Sigmoid colon (tissue), 7 donors: ENCODE data around the gene RETN. TPM values are rescaled to one million over a fixed set of nuclear protein-coding genes. Genes with fewer than 3 reads are reported as not detected.

Source experiments
- DNase-seq: peaks from one replicate; pipeline ENCODE4 v3.0.0-alpha.2; 2019
- H3K27ac ChIP-seq, 4 donors: fragments of 200-600 bp; sonication (generic); one replicate each; pipeline ENCODE4 v1.5.1; 2016 to 2019; ENCODE audit warnings: mild to moderate bottlenecking in 1 of 4
- H3K27me3 ChIP-seq, 3 donors: fragments of 200-600 bp; sonication (generic); one replicate each; pipeline ENCODE4 v1.5.1; 2019; ENCODE audit warnings: mild to moderate bottlenecking in 1 of 3
- H3K36me3 ChIP-seq, 4 donors: fragments of 200-600 bp; sonication (generic); one replicate each; pipeline ENCODE4 v1.5.1; 2016 to 2019
- H3K4me1 ChIP-seq, 4 donors: fragments of 200-600 bp; sonication (generic); one replicate each; pipeline ENCODE4 v1.5.1; 2017 to 2019
- H3K4me3 ChIP-seq, 4 donors: fragments of 200-600 bp; sonication (generic); one replicate each; pipeline ENCODE4 v1.5.1; 2017 to 2019; ENCODE audit warnings: mild to moderate bottlenecking in 2 of 4, moderate library complexity in 1 of 4
- H3K9me3 ChIP-seq, 4 donors: fragments of 200-600 bp in 3 of 4; sonication (generic) in 3 of 4; one replicate each; pipeline versions ENCODE4 v1.5.1 to v1.6.1; 2013 to 2019
- CTCF ChIP-seq, 4 experiments: fragments of 450-650 bp in 3 of 4; fragments of 200-600 bp in 1 of 4; IDR thresholded peaks; one replicate each; pipeline ENCODE4 v1.5.1; 2016 to 2019; ENCODE audit warnings: antibody characterized with exemption in 4 of 4, mild to moderate bottlenecking in 3 of 4, moderate library complexity in 2 of 4
- EP300 ChIP-seq, 4 donors: sonication (generic); formaldehyde crosslinking; IDR thresholded peaks; one replicate each; pipeline ENCODE4 v1.6.1; 2017; ENCODE audit warnings: antibody characterized with exemption in 4 of 4
- POLR2A ChIP-seq, 2 donors: fragments of 450-650 bp; IDR thresholded peaks; one replicate each; pipeline ENCODE4 v1.6.1; 2016; ENCODE audit warnings: antibody characterized with exemption in 2 of 2, mild to moderate bottlenecking in 2 of 2, moderate library complexity in 2 of 2
- POLR2AphosphoS5 ChIP-seq, 4 donors: sonication (generic); formaldehyde crosslinking; IDR thresholded peaks; one replicate each; pipeline ENCODE4 v1.6.1; 2017; ENCODE audit warnings: antibody characterized with exemption in 4 of 4
- WGBS, 2 donors: extraction: QIAGEN DNeasy Blood & Tissue Kit; methylation state at CpG; one replicate each; pipeline ENCODE4 v1.1.7; 2013; 5-methylcytosine and 5-hydroxymethylcytosine counted together
- intact Hi-C: fragments of 100-400 bp; cut with DNase I; formaldehyde crosslinking; loops from one replicate; pipeline ENCODE4 v1.15.1; 2023
- polyA plus RNA-seq, 3 donors: library from polyadenylated mRNA; stranded (reverse); fragments of 200-250 nt; gene quantifications; one replicate each; pipeline ENCODE4 v1.2.3, GENCODE V29; 2013
- total RNA-seq, 4 donors: library from RNA; depleted of rRNA; stranded (reverse); fragments of >200 nt; gene quantifications; one replicate each; pipeline ENCODE4 v1.1.0, GENCODE V29; 2016
- donor health status: healthy with polysubstance abuse.
- donor health status: Bipolar disorder and iron deficiency.
- donor health status: healthy.

RETN gene
- total and polyA plus RNA-seq, 7 donors, result 3.6 to 38.1 (median 8.6) TPM; not detected in 4

GRCh38 chr19:7699417-7700401, 30.9 kb downstream of the RETN start:
- DNase-seq, result no peak
- H3K4me1 ChIP-seq, result no peaks in the 10 kb centered on the region
- intact Hi-C loops, result no loop called here
- H3K9me3 ChIP-seq, result no peaks in the 10 kb centered on the region
- WGBS, 2 donors, result 54 to 57% methylated on average over 15 of the region's 15 CpGs
- H3K27ac ChIP-seq, result no peak overlapping the region
- no peak overlapping the region for H3K4me3 ChIP-seq
- no peaks in the 10 kb centered on the region for H3K36me3 ChIP-seq
- H3K27me3 ChIP-seq, result peaks cover 5 to 64% (median 35%) of the 10 kb centered on the region in 3 donors
- TF ChIP-seq POLR2A (IDR thresholded peaks at IDR 0.05), result no peak
- no peak for TF ChIP-seq CTCF (IDR thresholded peaks at IDR 0.05)
- TF ChIP-seq EP300 (IDR thresholded peaks at IDR 0.05), result no peak
- TF ChIP-seq POLR2AphosphoS5 (IDR thresholded peaks at IDR 0.05), result no peak

GRCh38 chr19:7701049-7701653, 32.3 kb downstream of the RETN start:
- 89 to 92% methylated on average over 12 of the region's 12 CpGs for WGBS, 2 donors

GRCh38 chr19:7701654-7702457, 33.0 kb downstream of the RETN start, which contains the start of gene FCER2:
FCER2 (minus strand) TSS chr19:7702131; CDS start chr19:7699760, 2,371 bp downstream.
- Histone ChIP-seq H3K9me3 (no peaks in the 10 kb centered on the region), H3K27me3 (peaks cover 5 to 57% (median 35%) of the 10 kb centered on the region in 3 donors), H3K27ac (no peak within 1 kb of the TSS), H3K4me1 (no peaks in the 10 kb centered on the region), H3K4me3 (no peak within 1 kb of the TSS), H3K36me3 (no peaks in the 10 kb centered on the region)
- intact Hi-C loops, result no loop called here
- 52 to 55% methylated on average over 20 of the region's 20 CpGs for WGBS, 2 donors
- no peak for DNase-seq
- TF ChIP-seq POLR2AphosphoS5 (IDR thresholded peaks at IDR 0.05), result no peak
- TF ChIP-seq EP300 (IDR thresholded peaks at IDR 0.05), result no peak
- no peak for TF ChIP-seq POLR2A (IDR thresholded peaks at IDR 0.05)
- no peak for TF ChIP-seq CTCF (IDR thresholded peaks at IDR 0.05)

More at GRCh38 chr19:7701049-7701653, 32.3 kb downstream of the RETN start:
- Histone ChIP-seq H3K36me3 (no peaks in the 10 kb centered on the region), H3K27ac (no peak overlapping the region), H3K9me3 (no peaks in the 10 kb centered on the region), H3K4me1 (no peaks in the 10 kb centered on the region), H3K27me3 (peaks cover 5 to 62% (median 35%) of the 10 kb centered on the region in 3 donors), H3K4me3 (no peak overlapping the region)
- DNase-seq, result no peak
- intact Hi-C loops, result no loop called here
- TF ChIP-seq CTCF (IDR thresholded peaks at IDR 0.05), result no peak
- no peak for TF ChIP-seq EP300 (IDR thresholded peaks at IDR 0.05)
- no peak for TF ChIP-seq POLR2A (IDR thresholded peaks at IDR 0.05)
- no peak for TF ChIP-seq POLR2AphosphoS5 (IDR thresholded peaks at IDR 0.05)

GRCh38 chr19:7703332-7703731, 34.5 kb downstream of the RETN start:
- DNase-seq, result no peak
- TF ChIP-seq EP300 (IDR thresholded peaks at IDR 0.05) (no peak), POLR2AphosphoS5 (IDR thresholded peaks at IDR 0.05) (no peak), POLR2A (IDR thresholded peaks at IDR 0.05) (no peak), CTCF (IDR thresholded peaks at IDR 0.05) (no peak)
- H3K36me3 ChIP-seq, result no peaks in the 10 kb centered on the region
- peaks cover 1 to 43% (median 21%) of the 10 kb centered on the region in 3 donors for H3K27me3 ChIP-seq
- H3K4me3 ChIP-seq, result no peak overlapping the region
- no peak overlapping the region for H3K27ac ChIP-seq
- H3K9me3 ChIP-seq, result no peaks in the 10 kb centered on the region
- 68 to 76% methylated on average over 8 of the region's 8 CpGs for WGBS, 2 donors
- intact Hi-C loops, result no loop called here
- no peaks in the 10 kb centered on the region for H3K4me1 ChIP-seq
